Neural cell (in vitro differentiated cells): ENCODE data around the gene KNOP1. TPM values are rescaled to one million over a fixed set of nuclear protein-coding genes. Genes with fewer than 3 reads are reported as not detected.

Experiments
- H2AFZ ChIP-seq: fragments of 200-600, 300-800 bp; sonication (generic), shearing (Covaris generic); 2 replicates; pipeline ENCODE4 v1.6.0; 2014; ENCODE audit warnings: low read depth, mild to moderate bottlenecking, antibody characterized with exemption, low read length, moderate library complexity
- H3F3A ChIP-seq: fragments of 200-600 bp; shearing (Covaris generic); 2 replicates; pipeline ENCODE4 v1.6.1; 2016; ENCODE audit warnings: mild to moderate bottlenecking, moderate library complexity, mixed read lengths, antibody characterized with exemption, low read length; ENCODE audit not compliant: insufficient read depth, poor library complexity, severe bottlenecking
- H3K27ac ChIP-seq: fragments of 200-600, 300-800 bp; sonication (generic), shearing (Covaris generic); 2 replicates; pipeline ENCODE4 v1.5.1; 2014; ENCODE audit warnings: mild to moderate bottlenecking, low read length, moderate library complexity
- H3K27me3 ChIP-seq: fragments of 300-800, 200-600 bp; sonication (generic), shearing (Covaris generic); 2 replicates; pipeline ENCODE4 v1.6.0; 2014; ENCODE audit warnings: mild to moderate bottlenecking, low read depth, low read length, moderate library complexity; ENCODE audit not compliant: insufficient read depth
- H3K36me3 ChIP-seq: fragments of 300-800, 200-600 bp; sonication (generic), shearing (Covaris generic); 2 replicates; pipeline ENCODE4 v1.5.1; 2014; ENCODE audit warnings: mild to moderate bottlenecking, antibody characterized with exemption, low read length, moderate library complexity; ENCODE audit not compliant: insufficient read depth
- H3K4me2 ChIP-seq: fragments of 300-800, 200-600 bp; sonication (generic), shearing (Covaris generic); 2 replicates; pipeline ENCODE4 v1.6.0; 2014; ENCODE audit warnings: mild to moderate bottlenecking, low read length
- H3K4me3 ChIP-seq: fragments of 300-800, 200-600 bp; sonication (generic), shearing (Covaris generic); 2 replicates; pipeline ENCODE4 v1.5.1; 2014; ENCODE audit warnings: mild to moderate bottlenecking, low read length, moderate library complexity
- H3K79me2 ChIP-seq: fragments of 200-600 bp; shearing (Covaris generic); replicated peaks from 2 replicates; pipeline ENCODE4 v1.6.0; 2014; ENCODE audit warnings: mild to moderate bottlenecking, low read length, moderate library complexity; ENCODE audit not compliant: insufficient read depth
- H3K9ac ChIP-seq: fragments of 300-800, 200-600 bp; sonication (generic), shearing (Covaris generic); 2 replicates; pipeline ENCODE4 v1.6.1; 2016; ENCODE audit warnings: mild to moderate bottlenecking, low read length, mixed read lengths
- H3K9me2 ChIP-seq: fragments of 200-600 bp; shearing (Covaris generic); 2 replicates; pipeline ENCODE4 v1.6.1; 2016; ENCODE audit warnings: mild to moderate bottlenecking, low read length, mixed read lengths; ENCODE audit not compliant: insufficient read depth
- H3K9me3 ChIP-seq: fragments of 200-600, 300-800 bp; sonication (generic), shearing (Covaris generic); 2 replicates; pipeline ENCODE4 v1.6.1; 2016; ENCODE audit warnings: mild to moderate bottlenecking, mixed run types, low read length, moderate library complexity, mixed read lengths
- H4K20me1 ChIP-seq: fragments of 200-600 bp; shearing (Covaris generic); 2 replicates; pipeline ENCODE4 v1.6.1; 2016; ENCODE audit warnings: mild to moderate bottlenecking, mixed run types; ENCODE audit not compliant: insufficient read depth
- EP300 ChIP-seq: fragments of 450-650 bp; conservative IDR thresholded peaks from 2 replicates; pipeline ENCODE4 v1.6.1; 2014; ENCODE audit warnings: antibody characterized with exemption, mild to moderate bottlenecking, moderate library complexity; ENCODE audit not compliant: poor library complexity, severe bottlenecking
- EZH2 ChIP-seq: fragments of 200-600, 300-800 bp; shearing (Covaris generic), sonication (generic); IDR thresholded peaks from 2 replicates; pipeline ENCODE4 v1.6.1; 2014; ENCODE audit warnings: antibody characterized with exemption, low read length, borderline replicate concordance, mild to moderate bottlenecking; ENCODE audit not compliant: insufficient read depth, poor library complexity, severe bottlenecking
- MXI1 ChIP-seq: fragments of 450-650 bp; conservative IDR thresholded peaks from 2 replicates; pipeline ENCODE4 v1.6.1; 2014; ENCODE audit warnings: antibody characterized with exemption, mild to moderate bottlenecking; ENCODE audit not compliant: poor library complexity, severe bottlenecking
- POLR2AphosphoS5 ChIP-seq: IDR thresholded peaks from 2 replicates; pipeline ENCODE4 v1.6.1; 2012
- RAD21 ChIP-seq: fragments of 450-650 bp; conservative IDR thresholded peaks from 2 replicates; pipeline ENCODE4 v1.6.1; 2014; ENCODE audit warnings: antibody characterized with exemption, mild to moderate bottlenecking, moderate library complexity
- SMC3 ChIP-seq: fragments of 450-650 bp; conservative IDR thresholded peaks from 2 replicates; pipeline ENCODE4 v1.6.1; 2014; ENCODE audit warnings: antibody characterized with exemption, mild to moderate bottlenecking, moderate library complexity; ENCODE audit not compliant: poor library complexity
- TAF1 ChIP-seq: IDR thresholded peaks from 2 replicates; pipeline ENCODE4 v1.6.1; 2012; ENCODE audit warnings: low read depth
- polyA plus RNA-seq: library from polyadenylated mRNA; depleted of rRNA; stranded (reverse); fragments of >200 nt; gene quantifications from 2 replicates; pipeline ENCODE4 v1.2.3, GENCODE V29; 2014
- TF ChIP-seq, protein P1 (sequence below): IDR thresholded peaks from 2 replicates; pipeline ENCODE4 v1.6.1; 2012; ENCODE audit warnings: borderline replicate concordance
- TF ChIP-seq, protein P2 (sequence below): fragments of 450-650 bp; IDR thresholded peaks from 2 replicates; pipeline ENCODE4 v1.5.1; 2014; ENCODE audit warnings: antibody characterized with exemption, mild to moderate bottlenecking, moderate library complexity; ENCODE audit not compliant: poor library complexity, severe bottlenecking

The KNOP1 gene
- polyA plus RNA-seq, 1 donor from 2014 or later, result 40.1 TPM

DNA sequence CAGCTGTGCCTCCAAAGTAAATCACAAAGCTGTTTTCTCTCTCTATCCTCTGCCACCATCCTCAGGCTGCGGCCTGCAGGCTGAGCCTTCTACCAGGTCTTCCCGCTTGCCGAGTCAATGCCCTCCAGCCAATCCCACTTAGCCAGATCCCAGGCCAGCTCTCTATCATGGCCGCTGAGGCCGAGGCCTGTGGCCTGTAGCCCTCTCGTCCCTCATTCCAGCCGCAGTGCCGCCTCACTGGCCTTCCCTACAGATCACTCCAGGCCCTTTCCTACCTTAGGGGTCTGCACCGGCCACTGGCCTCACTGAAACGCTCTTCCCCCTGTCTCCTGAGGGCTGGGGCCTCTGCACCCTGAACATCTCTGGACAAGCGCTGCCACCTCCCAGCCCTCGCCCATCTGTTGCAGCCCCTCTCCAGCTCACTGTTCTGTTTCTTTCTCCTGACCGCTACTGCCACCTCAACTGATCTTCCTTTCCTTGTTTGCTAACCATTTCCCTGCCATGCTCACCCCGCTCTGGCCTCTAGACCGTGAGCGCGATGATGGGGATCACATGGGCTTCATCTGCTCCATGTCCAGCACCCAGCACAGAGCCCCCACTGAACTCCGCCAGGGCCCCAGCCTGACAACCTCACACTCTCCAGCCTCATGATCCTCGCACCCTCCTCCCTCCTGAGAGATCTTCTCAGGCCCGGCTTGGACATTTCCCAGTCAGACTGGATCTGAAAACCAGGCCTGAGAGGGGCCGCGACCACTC, 8.5 kb downstream of the KNOP1 start:
- no peak for TF ChIP-seq EP300
- no peak for TF ChIP-seq EZH2
- TF ChIP-seq MXI1, result no peak
- TF ChIP-seq, protein P1, sequence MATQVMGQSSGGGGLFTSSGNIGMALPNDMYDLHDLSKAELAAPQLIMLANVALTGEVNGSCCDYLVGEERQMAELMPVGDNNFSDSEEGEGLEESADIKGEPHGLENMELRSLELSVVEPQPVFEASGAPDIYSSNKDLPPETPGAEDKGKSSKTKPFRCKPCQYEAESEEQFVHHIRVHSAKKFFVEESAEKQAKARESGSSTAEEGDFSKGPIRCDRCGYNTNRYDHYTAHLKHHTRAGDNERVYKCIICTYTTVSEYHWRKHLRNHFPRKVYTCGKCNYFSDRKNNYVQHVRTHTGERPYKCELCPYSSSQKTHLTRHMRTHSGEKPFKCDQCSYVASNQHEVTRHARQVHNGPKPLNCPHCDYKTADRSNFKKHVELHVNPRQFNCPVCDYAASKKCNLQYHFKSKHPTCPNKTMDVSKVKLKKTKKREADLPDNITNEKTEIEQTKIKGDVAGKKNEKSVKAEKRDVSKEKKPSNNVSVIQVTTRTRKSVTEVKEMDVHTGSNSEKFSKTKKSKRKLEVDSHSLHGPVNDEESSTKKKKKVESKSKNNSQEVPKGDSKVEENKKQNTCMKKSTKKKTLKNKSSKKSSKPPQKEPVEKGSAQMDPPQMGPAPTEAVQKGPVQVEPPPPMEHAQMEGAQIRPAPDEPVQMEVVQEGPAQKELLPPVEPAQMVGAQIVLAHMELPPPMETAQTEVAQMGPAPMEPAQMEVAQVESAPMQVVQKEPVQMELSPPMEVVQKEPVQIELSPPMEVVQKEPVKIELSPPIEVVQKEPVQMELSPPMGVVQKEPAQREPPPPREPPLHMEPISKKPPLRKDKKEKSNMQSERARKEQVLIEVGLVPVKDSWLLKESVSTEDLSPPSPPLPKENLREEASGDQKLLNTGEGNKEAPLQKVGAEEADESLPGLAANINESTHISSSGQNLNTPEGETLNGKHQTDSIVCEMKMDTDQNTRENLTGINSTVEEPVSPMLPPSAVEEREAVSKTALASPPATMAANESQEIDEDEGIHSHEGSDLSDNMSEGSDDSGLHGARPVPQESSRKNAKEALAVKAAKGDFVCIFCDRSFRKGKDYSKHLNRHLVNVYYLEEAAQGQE, result no peak
- TF ChIP-seq RAD21, result no peak
- Histone ChIP-seq H3F3A (no peaks in the 10 kb centered on the region), H3K9me3 (no peaks in the 10 kb centered on the region), H3K4me2 (no peak overlapping the region), H3K27ac (no peak overlapping the region), H3K27me3 (no peaks in the 10 kb centered on the region), H3K36me3 (peaks cover 5% of the 10 kb centered on the region), H3K79me2 (peaks cover 10% of the 10 kb centered on the region), H2AFZ (no peak overlapping the region), H3K4me3 (no peak overlapping the region), H3K9me2 (no peaks in the 10 kb centered on the region), H3K9ac (no peak overlapping the region), H4K20me1 (no peaks in the 10 kb centered on the region)

DNA sequence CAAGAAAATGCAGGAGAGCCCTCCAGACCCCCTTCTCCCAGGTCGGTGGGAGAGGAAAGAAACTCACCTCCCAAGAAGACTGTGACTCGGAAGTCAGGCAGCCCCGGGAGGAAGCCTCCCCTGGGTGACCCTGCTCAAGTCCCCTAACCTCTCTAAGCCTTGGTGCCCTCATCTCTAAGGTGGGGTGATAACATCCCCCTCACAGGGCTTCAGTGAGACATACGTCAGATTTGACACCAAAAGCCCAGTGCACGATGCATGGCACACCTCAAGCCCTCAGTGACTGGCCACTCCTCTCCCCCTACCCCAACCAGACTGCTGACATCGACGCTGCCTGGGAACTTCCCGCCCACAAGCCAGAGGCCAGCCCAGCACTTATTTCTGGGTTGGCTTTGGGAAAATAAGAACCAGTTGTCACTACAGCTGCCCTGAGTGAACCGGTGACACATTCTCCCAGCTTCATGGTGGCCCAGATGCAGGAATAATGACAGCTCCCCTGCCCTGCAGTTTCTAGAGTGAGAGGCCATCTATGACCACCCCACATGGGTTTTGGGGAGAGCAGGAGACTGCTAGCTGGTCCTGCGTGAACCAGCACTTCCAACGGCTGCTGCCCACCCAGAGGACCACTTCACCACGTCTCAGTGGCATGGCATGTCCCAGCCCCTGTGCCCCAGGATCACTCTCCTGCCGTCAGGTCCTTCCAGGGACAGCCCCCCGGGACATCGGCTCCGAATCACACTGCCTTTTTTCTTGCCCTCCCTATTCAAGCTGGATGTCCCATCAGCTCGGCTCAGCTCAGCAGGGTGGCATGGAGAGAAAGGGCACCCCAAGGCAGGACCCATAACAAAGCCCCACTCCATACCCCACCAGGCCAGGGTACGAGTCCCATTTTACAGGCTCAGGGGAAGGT, 9.5 kb downstream of the KNOP1 start:
- Histone ChIP-seq H2AFZ (no peak overlapping the region), H3K4me2 (no peak overlapping the region), H3K4me3 (no peak overlapping the region), H3K9me2 (no peaks in the 10 kb centered on the region), H3K9me3 (no peaks in the 10 kb centered on the region), H4K20me1 (no peaks in the 10 kb centered on the region), H3K9ac (no peak overlapping the region), H3K36me3 (peaks cover 7% of the 10 kb centered on the region), H3K27me3 (no peaks in the 10 kb centered on the region), H3K79me2 (peaks cover 6% of the 10 kb centered on the region), H3F3A (no peaks in the 10 kb centered on the region), H3K27ac (no peak overlapping the region)
- TF ChIP-seq RAD21, result no peak
- no peak for TF ChIP-seq POLR2AphosphoS5
- TF ChIP-seq MXI1, result no peak
- no peak for TF ChIP-seq SMC3
- TF ChIP-seq EZH2, result no peak
- TF ChIP-seq TAF1, result no peak
- TF ChIP-seq, protein P1, result no peak
- no peak for TF ChIP-seq EP300
- TF ChIP-seq, protein P2, sequence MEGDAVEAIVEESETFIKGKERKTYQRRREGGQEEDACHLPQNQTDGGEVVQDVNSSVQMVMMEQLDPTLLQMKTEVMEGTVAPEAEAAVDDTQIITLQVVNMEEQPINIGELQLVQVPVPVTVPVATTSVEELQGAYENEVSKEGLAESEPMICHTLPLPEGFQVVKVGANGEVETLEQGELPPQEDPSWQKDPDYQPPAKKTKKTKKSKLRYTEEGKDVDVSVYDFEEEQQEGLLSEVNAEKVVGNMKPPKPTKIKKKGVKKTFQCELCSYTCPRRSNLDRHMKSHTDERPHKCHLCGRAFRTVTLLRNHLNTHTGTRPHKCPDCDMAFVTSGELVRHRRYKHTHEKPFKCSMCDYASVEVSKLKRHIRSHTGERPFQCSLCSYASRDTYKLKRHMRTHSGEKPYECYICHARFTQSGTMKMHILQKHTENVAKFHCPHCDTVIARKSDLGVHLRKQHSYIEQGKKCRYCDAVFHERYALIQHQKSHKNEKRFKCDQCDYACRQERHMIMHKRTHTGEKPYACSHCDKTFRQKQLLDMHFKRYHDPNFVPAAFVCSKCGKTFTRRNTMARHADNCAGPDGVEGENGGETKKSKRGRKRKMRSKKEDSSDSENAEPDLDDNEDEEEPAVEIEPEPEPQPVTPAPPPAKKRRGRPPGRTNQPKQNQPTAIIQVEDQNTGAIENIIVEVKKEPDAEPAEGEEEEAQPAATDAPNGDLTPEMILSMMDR, result no peak
